Endothelial cell of umbilical vein (primary cell): Measurements from ENCODE around the gene MLH1.

ENCODE experiments used
- CTCF ChIP-seq, 2 donors: IDR thresholded peaks; 1 replicate in 1 of 2; 2 replicates in 1 of 2; pipeline ENCODE4 v1.5.1; 2011; ENCODE audit warnings: low read length in 2 of 2, mild to moderate bottlenecking in 2 of 2, moderate library complexity in 2 of 2, control low read depth in 1 of 2, inconsistent platforms in 1 of 2, low read depth in 1 of 2; ENCODE audit not compliant: insufficient read depth in 1 of 2; ENCODE audit errors: extremely low read depth in 1 of 2
- FOS ChIP-seq: IDR thresholded peaks from 2 replicates; pipeline ENCODE4 v1.6.1; 2011; ENCODE audit warnings: mild to moderate bottlenecking, low read length, moderate library complexity, borderline replicate concordance; ENCODE audit not compliant: insufficient read depth
- GATA2 ChIP-seq: IDR thresholded peaks from 2 replicates; pipeline ENCODE4 v1.7.0; 2011; ENCODE audit warnings: low read depth, mild to moderate bottlenecking, moderate library complexity, mixed read lengths, low read length; ENCODE audit not compliant: insufficient read length, insufficient read depth
- POLR2A ChIP-seq: IDR thresholded peaks from 2 replicates; pipeline ENCODE4 v1.6.1; 2012; ENCODE audit warnings: low read depth, mild to moderate bottlenecking, control low read depth, low read length
- POLR2AphosphoS5 ChIP-seq: IDR thresholded peaks from 2 replicates; pipeline ENCODE4 v1.6.1; 2012; ENCODE audit warnings: low read depth, mild to moderate bottlenecking, control low read depth, low read length, moderate library complexity; ENCODE audit not compliant: insufficient read depth
- TF ChIP-seq, protein P1 (sequence below): IDR thresholded peaks from 2 replicates; pipeline ENCODE4 v1.6.1; 2011; ENCODE audit not compliant: insufficient read depth, insufficient read length

DNA sequence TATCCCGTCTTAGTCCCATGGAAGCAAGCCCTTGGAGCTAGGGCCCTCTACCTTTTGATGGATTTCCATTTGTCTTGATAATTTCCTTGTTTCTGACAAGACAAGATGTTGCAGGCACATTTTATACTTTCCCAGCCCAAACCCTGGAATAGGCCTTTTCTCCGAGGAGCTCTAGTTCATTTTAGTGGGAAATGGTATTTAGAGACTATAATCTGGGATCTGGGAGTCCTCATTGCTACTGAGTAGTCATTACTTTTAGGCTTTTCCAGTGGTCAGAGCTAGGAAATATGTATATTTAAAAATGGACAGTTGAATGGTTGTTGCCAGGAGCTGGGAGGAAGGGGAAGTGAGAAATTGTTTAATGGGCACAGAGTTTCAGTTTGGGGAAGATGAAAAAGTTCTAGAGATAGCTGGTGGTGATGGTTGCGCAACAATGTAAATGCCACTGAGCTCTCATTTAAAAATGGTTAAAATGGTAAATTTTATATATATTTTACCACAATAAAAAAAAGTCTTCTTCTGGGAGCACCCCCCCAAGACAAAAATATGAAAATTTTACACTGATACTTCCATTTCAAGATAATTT, 31.6 kb downstream of the MLH1 start:
- no peak for TF ChIP-seq CTCF (IDR thresholded peaks at IDR 0.05; ENCODE audit: extremely low read depth in 1 of 2, insufficient read depth in 1 of 2, low read depth in 1 of 2, low read length in 2 of 2)
- no peak for TF ChIP-seq GATA2
- TF ChIP-seq, protein P1, sequence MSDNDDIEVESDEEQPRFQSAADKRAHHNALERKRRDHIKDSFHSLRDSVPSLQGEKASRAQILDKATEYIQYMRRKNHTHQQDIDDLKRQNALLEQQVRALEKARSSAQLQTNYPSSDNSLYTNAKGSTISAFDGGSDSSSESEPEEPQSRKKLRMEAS: no peak
- no peak for TF ChIP-seq POLR2A
- TF ChIP-seq FOS: no peak
- no peak for TF ChIP-seq POLR2AphosphoS5
